Measurements from ENCODE around the gene CSNK2A3.

Gene CSNK2A3

GRCh38 chr11:11383995-11384394 is 30.9 kb upstream of the CSNK2A3 start:
- TF ChIP-seq USF1 (IDR thresholded peaks at IDR 0.05) = no peak
- no peak for TF ChIP-seq TCF12 (IDR thresholded peaks at IDR 0.05; ENCODE audit: low read depth)
- no peak for TF ChIP-seq TEAD4 (IDR thresholded peaks at IDR 0.05)
- no peak for TF ChIP-seq REST (IDR thresholded peaks at IDR 0.05; ENCODE audit: low read depth)
- TF ChIP-seq TAF1 (IDR thresholded peaks at IDR 0.05; ENCODE audit: low read depth) = no peak
- TF ChIP-seq YY1 (IDR thresholded peaks at IDR 0.05; ENCODE audit: low read depth) = no peak
- no peak for TF ChIP-seq CEBPB (IDR thresholded peaks at IDR 0.05)
- TF ChIP-seq MAX (IDR thresholded peaks at IDR 0.05) = no peak

GRCh38 chr11:11382858-11383532 is 29.9 kb upstream of the CSNK2A3 start:
- TF ChIP-seq MAX (IDR thresholded peaks at IDR 0.05) = no peak
- TF ChIP-seq TCF12 (IDR thresholded peaks at IDR 0.05; ENCODE audit: low read depth) = no peak
- TF ChIP-seq YY1 (IDR thresholded peaks at IDR 0.05; ENCODE audit: low read depth) = no peak
- TF ChIP-seq CREB1 (IDR thresholded peaks at IDR 0.05; ENCODE audit: low read depth) = no peak
- TF ChIP-seq FOXM1 (IDR thresholded peaks at IDR 0.05; ENCODE audit: borderline replicate concordance, low read depth) = no peak
- no peak for TF ChIP-seq NFIC (IDR thresholded peaks at IDR 0.05)
- TF ChIP-seq RAD21 (IDR thresholded peaks at IDR 0.05; ENCODE audit: low read depth) = no peak
- no peak for TF ChIP-seq TEAD4 (IDR thresholded peaks at IDR 0.05)
- no peak for TF ChIP-seq EP300 (IDR thresholded peaks at IDR 0.05; ENCODE audit: borderline replicate concordance)
- TF ChIP-seq USF1 (IDR thresholded peaks at IDR 0.05) = no peak
- no peak for TF ChIP-seq CEBPB (IDR thresholded peaks at IDR 0.05)
- no peak for TF ChIP-seq EGR1 (IDR thresholded peaks at IDR 0.05)
- no peak for TF ChIP-seq TAF1 (IDR thresholded peaks at IDR 0.05; ENCODE audit: low read depth)
- no peak for TF ChIP-seq REST (IDR thresholded peaks at IDR 0.05; ENCODE audit: low read depth)
- TF ChIP-seq ZBTB7A (IDR thresholded peaks at IDR 0.05; ENCODE audit: low read depth) = no peak

GRCh38 chr11:11381471-11382105 is 28.5 kb upstream of the CSNK2A3 start:
- TF ChIP-seq MAX (IDR thresholded peaks at IDR 0.05) = no peak

GRCh38 chr11:11380883-11381282 is 27.8 kb upstream of the CSNK2A3 start:
- TF ChIP-seq USF1 (IDR thresholded peaks at IDR 0.05) = no peak
- TF ChIP-seq NFIC (IDR thresholded peaks at IDR 0.05) = no peak
- TF ChIP-seq ZBTB7A (IDR thresholded peaks at IDR 0.05; ENCODE audit: low read depth) = no peak
- no peak for TF ChIP-seq TAF1 (IDR thresholded peaks at IDR 0.05; ENCODE audit: low read depth)
- TF ChIP-seq TCF12 (IDR thresholded peaks at IDR 0.05; ENCODE audit: low read depth) = no peak
- TF ChIP-seq EGR1 (IDR thresholded peaks at IDR 0.05) = no peak
- no peak for TF ChIP-seq CREB1 (IDR thresholded peaks at IDR 0.05; ENCODE audit: low read depth)
- TF ChIP-seq MAX (IDR thresholded peaks at IDR 0.05) = no peak

- TF ChIP-seq MAX (IDR thresholded peaks at IDR 0.05) = no peak
- TF ChIP-seq CREB1 (IDR thresholded peaks at IDR 0.05; ENCODE audit: low read depth) = no peak
- TF ChIP-seq ZBTB7A (IDR thresholded peaks at IDR 0.05; ENCODE audit: low read depth) = no peak
- no peak for TF ChIP-seq NFIC (IDR thresholded peaks at IDR 0.05)
- TF ChIP-seq USF1 (IDR thresholded peaks at IDR 0.05) = no peak
- no peak for TF ChIP-seq FOXM1 (IDR thresholded peaks at IDR 0.05; ENCODE audit: borderline replicate concordance, low read depth)
- no peak for TF ChIP-seq TAF1 (IDR thresholded peaks at IDR 0.05; ENCODE audit: low read depth)
- TF ChIP-seq REST (IDR thresholded peaks at IDR 0.05; ENCODE audit: low read depth) = no peak
- TF ChIP-seq TEAD4 (IDR thresholded peaks at IDR 0.05) = no peak
- no peak for TF ChIP-seq EP300 (IDR thresholded peaks at IDR 0.05; ENCODE audit: borderline replicate concordance)
Measured at GRCh38 chr11:11380340-11380739, 27.3 kb upstream of the CSNK2A3 start.

Measured in Ishikawa (cell line).